Retina (tissue), 1 donor: ENCODE results near the gene MNT.

Experiments
- DNase-seq: peaks from one replicate; pipeline ENCODE4 v3.0.0-alpha.2; 2016

The MNT gene

GRCh38 chr17:2361010-2361760, 39.7 kb downstream of the MNT start:
- peak; percentile 54 for DNase-seq

DNA sequence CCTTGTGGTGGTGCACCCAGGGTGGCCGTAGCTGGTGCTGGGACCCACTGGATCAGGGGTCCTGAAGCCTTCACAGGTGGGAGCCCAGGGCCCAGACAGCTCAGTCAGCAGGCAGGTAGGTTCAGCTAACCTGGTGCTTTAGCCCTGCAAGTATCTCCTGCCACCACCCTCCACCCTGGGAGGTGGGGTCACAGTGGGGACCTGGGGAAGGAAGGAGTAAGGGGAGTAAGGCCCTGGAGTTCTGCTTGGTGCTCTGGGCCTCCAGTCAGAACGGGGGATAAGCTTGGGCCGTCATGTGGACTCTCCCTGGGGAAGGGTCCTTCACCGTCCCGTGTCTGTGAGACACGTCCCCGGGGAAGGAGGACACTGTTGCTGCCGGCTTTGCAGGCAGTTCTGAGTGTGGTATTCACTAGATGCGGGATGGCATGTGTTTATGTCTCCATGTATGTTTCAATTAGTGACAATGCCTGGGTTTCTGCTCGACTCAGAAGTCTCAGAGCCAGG, 42.9 kb downstream of the MNT start:
- DNase-seq, result no peak

- DNase-seq, result no peak
Measured at GRCh38 chr17:2357237-2357636, 43.6 kb downstream of the MNT start.

DNA sequence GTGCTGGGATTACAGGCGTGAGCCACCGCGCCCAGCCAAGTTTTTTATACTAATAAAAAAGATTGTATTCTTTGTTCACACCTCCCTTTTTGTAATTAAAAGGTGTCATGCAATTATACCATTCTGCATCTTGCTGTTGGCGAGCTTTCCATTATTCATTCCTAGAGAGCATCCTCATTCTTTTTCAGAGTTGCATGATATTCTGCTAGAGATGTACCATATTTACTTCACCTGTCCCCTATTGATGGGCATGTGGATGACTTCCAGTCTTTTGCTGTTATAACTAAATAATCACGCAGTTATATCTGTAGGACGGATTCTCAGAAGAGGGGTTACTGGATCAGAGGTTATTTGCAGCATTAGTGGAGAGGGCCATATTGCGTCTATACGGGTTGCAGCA, 46.5 kb downstream of the MNT start:
- DNase-seq, result no peak

- DNase-seq, result no peak
Measured at GRCh38 chr17:2351269-2351668, 49.6 kb downstream of the MNT start.

DNA sequence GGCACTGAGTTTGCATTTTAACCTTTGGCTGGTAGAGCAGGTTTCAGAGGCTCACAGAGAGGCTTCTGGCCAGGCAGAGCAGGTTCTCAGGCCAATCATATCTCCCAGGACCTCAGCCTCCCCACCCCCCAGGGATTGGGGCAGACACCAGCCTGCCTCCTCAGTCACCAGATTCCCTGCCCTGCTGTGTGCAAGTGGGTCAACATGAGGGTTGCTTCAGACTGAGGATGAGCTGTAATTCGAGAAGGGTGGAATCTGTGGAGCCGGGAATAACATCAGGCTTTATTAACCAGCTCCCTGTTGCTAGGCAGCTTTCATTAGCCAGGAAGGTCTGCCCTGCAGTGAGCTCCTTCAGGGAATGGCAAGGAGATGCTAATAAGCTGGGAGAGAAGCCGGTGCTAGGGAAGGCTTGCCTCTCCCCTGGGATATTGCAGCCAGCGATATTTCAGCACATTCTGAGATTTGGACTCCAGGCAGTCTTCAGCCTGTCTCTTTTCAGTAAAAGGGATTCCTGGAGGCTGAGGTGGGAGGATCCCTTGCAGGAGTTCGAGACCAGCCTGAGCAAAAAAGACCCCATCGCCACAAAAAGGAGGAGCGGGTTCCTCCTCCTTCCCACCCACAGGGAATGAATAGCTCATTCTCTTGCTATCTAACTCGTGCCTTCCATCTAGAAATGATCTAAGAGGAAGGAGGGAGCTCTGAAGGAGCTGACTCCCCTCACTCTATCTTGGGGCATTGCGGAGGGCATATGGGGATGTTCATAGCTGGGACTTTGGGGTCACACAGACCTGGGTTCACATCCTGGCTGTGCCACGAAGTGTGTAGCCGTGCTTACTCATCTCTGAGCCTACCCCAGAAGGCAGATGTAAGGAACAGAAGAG, 52.8 kb downstream of the MNT start:
- peak; percentile 76 for DNase-seq

DNA sequence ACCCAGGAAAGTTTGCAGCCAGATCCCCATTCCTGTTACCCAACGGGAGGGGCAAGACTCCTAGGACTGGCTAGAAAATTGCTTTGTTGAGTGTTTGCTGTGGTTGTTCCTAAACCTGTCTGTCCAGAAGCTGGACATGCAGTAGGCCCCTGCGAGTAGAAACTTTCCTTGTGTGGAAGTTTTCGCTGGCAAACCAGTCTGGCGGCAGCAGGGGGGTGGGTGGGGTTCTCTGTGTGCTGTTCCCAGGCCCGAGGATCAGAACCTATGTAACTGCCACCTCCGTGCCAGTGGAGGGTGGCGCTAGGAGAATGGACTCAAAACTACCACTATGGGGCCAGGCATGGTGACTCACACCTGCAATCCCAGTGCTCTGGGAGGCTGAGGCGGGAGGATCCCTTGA, 54.4 kb downstream of the MNT start:
- no peak for DNase-seq

DNA sequence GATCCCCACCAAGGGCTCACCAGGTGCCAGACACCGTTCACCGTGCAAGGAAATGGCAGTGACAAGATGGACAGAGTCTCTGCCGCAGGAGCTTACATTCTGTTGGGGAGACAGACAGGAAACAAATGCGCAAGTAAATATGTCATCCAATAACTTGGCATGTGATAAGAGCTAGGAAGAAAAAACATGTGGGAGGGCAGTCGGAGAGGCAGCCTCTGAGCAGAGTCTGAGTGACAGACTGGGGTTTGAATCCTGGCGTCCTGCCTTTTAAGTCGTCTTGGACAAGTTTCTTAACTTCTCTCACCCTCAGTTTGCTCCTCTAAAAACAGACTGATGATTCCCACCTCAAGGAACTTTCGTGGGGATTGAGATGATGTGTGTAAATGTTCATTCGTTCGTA, 56.3 kb downstream of the MNT start:
- DNase-seq, result no peak

DNA sequence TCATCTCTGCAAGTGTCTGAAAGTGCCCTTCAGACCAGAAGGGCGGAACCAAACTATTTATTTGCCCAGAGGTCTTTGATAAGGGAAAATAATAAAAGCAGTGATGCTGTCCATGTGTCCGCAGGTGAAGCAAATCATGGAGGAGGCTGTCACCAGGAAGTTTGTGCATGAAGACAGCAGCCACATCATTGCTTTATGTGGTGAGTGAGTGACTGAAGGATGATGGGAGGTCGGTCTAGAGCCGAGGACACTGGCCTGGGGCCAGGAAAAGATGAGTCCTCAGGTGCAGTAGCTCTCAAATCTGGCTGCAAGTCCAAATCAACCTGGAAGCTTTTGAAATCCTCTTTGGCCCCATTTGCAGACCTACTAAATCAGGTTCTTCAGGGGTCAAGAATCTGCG, 57.4 kb downstream of the MNT start:
- DNase-seq, result no peak

DNA sequence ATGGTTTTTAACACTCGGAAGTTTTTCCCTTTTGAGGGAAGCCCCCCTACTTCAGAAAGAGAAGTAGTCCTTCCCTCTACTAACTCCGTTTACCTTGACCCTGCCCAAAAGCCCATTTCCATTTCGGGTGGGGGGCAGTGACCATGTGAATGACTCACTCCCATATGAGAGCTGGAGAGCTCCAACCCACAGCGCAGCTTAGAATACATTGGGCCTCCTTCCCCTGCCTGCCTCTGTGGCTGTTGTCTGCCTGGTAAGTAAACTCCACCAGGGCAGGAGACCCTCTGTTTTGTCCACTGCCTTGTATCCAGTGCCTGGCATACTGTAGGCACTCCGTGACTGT, 62.6 kb downstream of the MNT start:
- DNase-seq, result no peak

GRCh38 chr17:2337544-2338314, 63.1 kb downstream of the MNT start:
- peak; percentile 61 for DNase-seq

GRCh38 chr17:2336852-2337543, 63.9 kb downstream of the MNT start, which contains the start of gene SGSM2:
Gene SGSM2 (plus strand): TSS chr17:2337501. CDS start chr17:2337689, 188 bp downstream.
- DNase-seq, result peak; percentile 84

DNA sequence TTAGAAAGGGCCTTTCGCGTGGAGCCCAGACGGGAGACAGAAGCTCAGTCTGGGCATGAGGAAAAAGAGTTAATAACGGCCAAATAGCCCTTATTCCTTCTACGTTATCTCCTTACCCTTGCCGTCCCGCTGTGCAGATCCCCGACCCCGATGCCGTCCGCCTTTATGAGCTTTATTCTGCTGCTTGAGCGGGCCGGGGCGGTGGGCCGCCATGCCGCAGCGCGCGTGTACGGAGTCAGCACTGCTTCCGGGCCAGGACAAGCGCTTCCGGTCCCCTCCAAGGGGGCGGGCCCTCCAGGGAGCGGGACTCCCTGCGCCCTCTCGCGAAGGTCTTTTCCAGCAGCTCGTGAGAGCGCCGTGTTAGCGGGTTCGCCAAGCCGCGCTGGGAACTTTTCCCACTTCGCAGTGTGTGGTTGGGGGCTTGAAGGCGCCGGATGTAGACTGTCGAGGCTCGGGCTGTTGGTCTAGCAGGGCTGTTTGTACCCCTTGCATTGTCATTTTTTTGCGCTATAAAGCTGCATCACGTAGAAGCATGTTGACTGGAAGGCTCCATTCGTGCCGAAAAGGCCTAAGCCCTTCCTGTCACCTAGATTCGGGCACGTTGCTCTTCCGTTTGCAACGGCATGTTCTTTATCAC, 64.5 kb downstream of the MNT start, which contains the start of gene TSR1:
Gene TSR1 (minus strand): TSS at position 243 of the 637 bp plus-strand sequence. CDS start 30 bp downstream, at position 213.
- DNase-seq, result peak; percentile 95

GRCh38 chr17:2335726-2336214, 65.1 kb downstream of the MNT start:
- DNase-seq, result no peak
